HG02571 (cell line): ENCODE measurements around the gene SV2B.

Source experiments
- ATAC-seq: cut with Tn5 transposase; IDR thresholded peaks from one replicate; pipeline ENCODE4 v1.9.1; 2021; ENCODE audit warnings: mild to moderate bottlenecking, moderate library complexity; ENCODE audit not compliant: unreplicated experiment

SV2B gene

GRCh38 chr15:91135201-91136130 lies 35.4 kb downstream of the SV2B start:
- peak; percentile 75 for ATAC-seq

DNA sequence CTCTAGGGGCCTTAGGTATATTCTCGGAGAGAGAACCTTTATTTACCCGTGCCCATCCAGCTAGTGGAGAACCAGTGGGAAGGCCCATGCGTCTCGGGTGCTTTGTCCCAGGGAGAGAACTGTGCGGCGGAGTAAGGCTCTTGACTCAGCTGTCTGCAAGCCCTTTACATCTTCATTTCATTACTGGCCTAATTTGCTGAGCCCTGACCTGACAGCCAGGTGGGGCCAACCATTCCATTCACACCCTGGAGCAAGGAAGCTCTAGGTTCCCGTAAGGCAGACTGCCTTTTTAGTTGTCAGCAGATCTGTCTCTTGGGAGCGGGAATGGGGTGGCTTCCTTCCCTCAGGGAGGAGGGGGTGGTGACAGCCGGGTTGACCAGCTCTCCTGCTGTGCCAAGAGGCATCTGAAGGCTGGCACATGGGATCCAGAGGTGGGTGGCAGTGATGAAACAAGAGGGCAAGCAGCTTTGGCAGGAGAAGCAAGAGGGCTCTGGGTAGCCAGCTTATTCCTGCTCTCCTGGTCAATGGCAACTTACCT lies 36.4 kb downstream of the SV2B start:
- ATAC-seq = no peak

- ATAC-seq = no peak
These were observed 40.5 kb downstream of the SV2B start for GRCh38 chr15:91140601-91141000.

GRCh38 chr15:91141097-91141496 lies 41.0 kb downstream of the SV2B start:
- ATAC-seq = no peak

DNA sequence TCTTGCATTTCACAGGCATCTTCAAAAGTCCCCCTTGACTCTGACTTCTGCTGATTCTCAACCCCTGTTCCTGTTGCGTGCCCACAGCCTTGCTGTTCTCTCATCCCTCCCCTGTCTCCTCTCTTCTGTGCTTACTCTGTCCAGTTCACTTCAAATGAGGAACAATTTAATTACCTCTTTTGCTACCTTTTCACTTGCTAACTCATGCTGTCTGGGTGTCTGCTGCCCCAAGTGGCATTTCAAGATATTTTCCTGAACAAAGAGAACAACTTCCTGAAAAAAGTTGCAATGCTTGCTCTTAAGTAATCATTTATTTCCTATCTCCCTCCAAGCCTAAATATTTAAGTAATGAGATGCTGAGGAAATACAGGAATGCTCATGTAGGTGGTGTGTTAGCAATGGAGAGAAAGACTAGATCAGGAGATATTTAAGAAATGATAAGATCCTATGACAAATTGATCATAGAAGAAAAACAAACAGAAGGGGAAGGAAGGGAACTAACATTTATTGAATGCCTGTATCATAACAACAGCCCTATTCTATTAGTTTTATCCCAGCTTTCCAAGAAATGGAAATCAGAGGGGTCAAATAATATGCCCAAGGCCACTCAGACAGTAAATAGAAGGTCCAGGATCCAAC lies 42.2 kb downstream of the SV2B start:
- ATAC-seq = no peak

GRCh38 chr15:91142946-91143345 lies 42.9 kb downstream of the SV2B start:
- no peak for ATAC-seq

- no peak for ATAC-seq
These were observed 46.7 kb downstream of the SV2B start for GRCh38 chr15:91146728-91147127.

DNA sequence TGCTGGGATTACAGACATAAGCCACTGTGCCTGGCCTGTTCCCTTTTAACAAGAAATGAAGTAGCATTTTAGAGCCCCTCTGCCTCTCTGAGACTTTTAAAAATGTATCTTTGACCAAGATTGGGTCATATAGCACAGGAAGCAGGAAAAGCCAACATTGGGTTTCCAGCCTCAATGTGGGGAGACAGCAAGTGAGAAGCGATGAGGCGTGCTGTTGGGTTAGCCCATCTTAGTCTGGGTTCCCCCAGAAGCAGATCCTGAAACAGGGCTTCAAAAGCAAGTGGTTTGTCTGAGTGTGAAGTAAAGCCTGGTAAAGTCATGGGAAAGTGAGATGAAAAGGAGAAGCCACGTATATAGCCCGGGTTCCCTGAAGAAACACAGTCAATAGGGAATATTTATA lies 48.2 kb downstream of the SV2B start:
- no peak for ATAC-seq

GRCh38 chr15:91150502-91151160 lies 50.6 kb downstream of the SV2B start:
- no peak for ATAC-seq

- ATAC-seq = no peak
These were observed 51.9 kb downstream of the SV2B start for GRCh38 chr15:91151781-91152563.

- ATAC-seq = no peak
These were observed 53.0 kb downstream of the SV2B start for GRCh38 chr15:91152896-91153581.

DNA sequence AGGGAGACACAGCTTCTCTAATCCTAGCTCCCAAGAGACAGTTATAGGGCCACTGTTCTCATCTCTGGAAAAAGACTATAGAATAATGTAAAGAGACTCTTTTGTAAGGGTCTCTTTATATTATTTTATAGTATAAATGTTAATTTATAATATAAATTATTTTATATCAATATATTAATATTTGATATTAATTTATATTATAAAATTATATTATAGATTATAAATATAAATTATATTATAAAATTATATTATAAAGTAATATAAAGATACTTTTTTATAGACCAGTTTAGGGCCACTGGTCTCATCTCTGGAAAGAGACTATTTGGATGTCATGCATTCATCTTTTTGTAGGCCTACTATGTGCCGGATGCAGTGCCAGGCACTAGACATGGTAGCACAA lies 53.9 kb downstream of the SV2B start:
- ATAC-seq = no peak

DNA sequence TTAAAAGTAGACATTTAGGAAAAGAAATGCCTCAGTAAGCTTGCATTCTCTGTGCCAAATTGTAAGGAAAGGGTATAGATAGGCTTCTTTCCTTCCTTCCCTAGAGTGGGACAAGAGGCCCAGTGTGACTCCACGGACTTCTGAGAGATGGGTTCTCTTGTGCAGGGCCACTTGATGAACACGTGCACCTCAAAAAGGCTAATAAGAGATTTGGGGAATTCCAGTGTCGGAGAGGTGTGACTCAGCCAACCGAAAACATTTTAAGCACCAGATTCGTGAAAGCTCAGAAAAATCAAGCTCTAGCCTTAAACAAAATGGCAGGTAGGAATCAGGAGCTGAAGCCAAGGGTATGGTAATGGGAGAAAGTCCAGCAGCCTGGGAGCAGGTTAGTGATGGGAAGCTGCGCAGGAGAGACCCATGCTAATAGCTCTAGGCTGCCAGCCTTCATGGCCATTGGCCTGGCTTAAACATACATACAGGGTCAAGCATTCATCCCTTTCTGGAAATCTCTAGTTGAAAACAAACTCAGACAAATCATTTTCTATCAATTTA lies 56.2 kb downstream of the SV2B start:
- ATAC-seq = no peak

DNA sequence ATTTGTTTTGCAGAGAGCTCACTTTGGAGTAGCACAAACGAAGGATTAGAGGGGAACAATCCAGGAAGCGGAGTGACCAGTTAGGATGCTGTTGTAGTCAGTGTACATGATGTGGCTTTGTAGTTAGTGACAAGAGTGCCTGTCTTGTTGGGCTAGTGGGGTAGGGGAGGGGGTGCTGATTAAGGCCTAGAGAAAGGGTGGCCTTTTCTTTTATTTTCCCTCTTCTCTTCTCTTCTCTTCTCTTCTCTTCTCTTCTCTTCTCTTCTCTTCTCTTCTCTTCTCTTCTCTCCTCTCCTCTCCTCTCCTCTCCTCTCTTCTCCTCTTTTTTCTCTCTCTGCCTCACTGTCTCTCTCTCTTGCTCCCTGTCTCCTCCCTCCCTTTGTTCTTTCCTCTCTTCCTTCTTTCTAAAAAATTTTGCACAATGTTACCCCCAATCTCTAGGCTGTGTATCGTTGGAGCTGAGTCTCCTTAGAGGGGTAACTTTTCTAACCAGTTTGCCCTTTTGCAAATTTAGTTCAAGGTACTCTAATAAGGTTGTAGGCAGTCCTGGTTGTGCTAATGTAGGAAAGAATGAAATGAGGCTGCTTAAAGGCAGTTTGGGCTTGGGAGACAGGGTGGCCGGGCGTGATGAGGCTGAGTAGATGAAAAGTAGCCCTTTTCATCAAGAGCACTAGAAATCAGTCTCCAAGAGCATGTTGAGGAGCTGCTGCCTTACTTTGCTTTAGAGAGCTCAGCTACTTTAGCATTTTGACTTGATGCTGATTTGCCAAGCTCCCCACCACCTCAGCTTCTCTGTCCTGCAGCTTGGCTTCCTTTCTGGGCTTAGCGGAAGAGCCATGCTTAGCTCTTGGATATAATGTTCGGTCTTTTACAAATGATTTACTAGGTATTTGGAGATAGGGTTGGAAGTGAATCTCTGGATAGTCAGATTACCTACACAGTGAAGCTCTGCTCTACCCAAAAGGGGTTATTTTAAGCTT lies 58.6 kb downstream of the SV2B start:
- no peak for ATAC-seq

DNA sequence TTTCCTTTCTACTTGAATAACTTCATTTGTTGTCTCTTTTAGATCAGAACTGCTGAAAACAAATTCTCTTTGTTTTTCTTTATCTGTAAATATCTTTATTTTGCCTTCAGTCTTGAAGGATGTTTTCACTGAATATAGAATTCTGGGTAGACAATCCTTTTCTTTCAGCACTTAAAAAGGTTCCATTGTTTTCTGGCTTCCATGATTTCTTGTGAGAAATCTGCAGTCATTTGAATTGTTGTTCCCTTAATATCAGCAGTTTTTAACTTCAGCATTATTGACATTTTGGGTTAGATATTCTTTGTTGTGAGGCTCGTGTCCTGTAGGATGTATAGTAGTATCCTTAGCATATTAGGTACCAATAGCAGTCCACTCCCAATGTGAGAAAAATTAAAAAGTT lies 65.8 kb downstream of the SV2B start:
- ATAC-seq = no peak

- ATAC-seq = no peak
These were observed 68.4 kb downstream of the SV2B start for GRCh38 chr15:91168457-91168856.

DNA sequence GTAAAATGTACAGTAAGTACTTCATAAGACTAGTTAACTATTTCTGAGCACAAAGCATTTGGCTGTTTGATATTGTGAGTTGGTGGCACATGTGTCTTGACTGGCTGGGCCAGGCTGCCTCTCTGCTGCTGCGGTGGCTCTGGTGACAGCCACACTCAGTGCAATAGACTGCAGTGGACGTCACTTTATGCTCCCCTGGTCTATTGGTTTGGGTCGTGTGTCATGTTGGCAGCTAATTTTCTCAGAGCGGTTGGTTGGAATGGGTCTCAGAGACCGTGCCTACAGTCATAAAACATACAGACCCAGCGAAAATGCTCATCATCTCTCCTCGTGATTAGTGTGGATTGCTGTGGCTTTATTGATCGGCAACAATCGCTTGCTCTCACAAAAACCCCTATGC lies 71.3 kb downstream of the SV2B start:
- no peak for ATAC-seq

GRCh38 chr15:91182101-91182500 lies 82.0 kb downstream of the SV2B start:
- no peak for ATAC-seq

- no peak for ATAC-seq
These were observed 83.5 kb downstream of the SV2B start for GRCh38 chr15:91183596-91183995.
